Suprapubic skin (tissue), 3 donors: ENCODE measurements around the gene FLOT1.

Source experiments
- CTCF ChIP-seq, 2 donors: fragments of 200-600 bp in 1 of 2; fragments of 450-650 bp in 1 of 2; sonication (generic) in 1 of 2; IDR thresholded peaks; one replicate each; pipeline ENCODE4 v1.5.1; 2016 to 2019; ENCODE audit warnings: antibody characterized with exemption in 2 of 2, mild to moderate bottlenecking in 1 of 2, moderate library complexity in 1 of 2
- EP300 ChIP-seq: sonication (generic); formaldehyde crosslinking; IDR thresholded peaks from one replicate; pipeline ENCODE4 v1.6.1; 2017; ENCODE audit warnings: antibody characterized with exemption

GRCh38 chr6:30767944-30768301 lies 25.4 kb upstream of the FLOT1 start:
- TF ChIP-seq EP300 = no peak
- TF ChIP-seq CTCF (IDR thresholded peaks at IDR 0.05) = no peak
